ENCODE data around the gene SNX33.
"Not testable (repeated sequence)": the region's sequence is repeated elsewhere in the genome, so short reads cannot be mapped to it uniquely, and the experiment has no call there.

Gene SNX33

DNA sequence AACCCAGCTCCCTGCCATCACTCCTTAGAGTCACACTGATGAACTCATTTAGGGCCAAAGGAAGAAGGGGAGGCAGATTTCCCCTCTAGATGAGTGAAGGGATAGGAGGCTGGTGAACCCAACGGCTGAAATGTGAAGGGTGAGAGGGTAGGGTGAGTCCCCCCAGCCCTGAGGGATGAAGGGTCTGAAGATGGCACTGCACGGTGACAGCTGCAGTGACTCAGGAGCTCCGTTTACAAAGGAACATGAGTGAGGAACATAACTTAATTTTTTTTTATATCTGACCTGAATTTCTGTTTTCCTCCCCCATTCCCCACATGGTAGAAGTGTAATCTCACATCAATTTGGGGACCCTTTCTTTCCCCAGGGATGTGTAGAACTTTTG lies 14.0 kb downstream of the SNX33 start:
- no peak for DNase-seq (ENCODE audit: low spot score)

DNA sequence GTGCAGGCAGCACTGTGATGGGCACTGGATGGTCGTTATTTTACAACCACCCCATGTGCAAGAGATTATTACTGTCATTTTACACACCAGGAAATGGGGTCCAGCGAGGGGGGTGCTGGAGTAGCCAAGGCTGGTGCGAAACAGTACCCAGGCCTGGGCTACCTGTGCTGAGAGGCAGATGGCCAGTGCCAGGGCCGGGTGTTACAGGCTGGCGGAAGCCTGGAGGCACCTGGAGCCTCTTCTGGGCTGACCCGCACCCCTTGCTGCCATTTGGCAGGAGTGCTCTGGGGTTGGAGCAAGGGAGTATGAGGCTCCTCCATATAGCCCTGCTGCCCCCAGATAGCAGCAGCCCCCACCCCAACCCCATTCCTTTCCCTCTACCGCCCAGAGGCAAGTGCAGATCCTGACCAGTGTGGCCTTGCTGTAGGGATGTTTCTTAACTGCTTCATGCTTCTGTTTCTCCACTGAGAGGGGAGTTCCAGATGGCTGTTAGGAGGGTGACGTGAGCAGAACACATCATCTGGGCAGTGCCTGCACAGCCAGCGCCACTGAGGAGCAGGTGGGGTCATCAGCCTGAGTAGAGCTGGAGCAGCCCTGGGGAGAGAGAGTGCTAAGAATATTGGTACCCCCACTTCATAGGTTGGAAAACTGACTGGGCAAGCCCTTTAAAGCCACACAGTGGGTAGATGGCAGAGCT lies 15.3 kb downstream of the SNX33 start:
- no peak for DNase-seq (ENCODE audit: low spot score)

DNA sequence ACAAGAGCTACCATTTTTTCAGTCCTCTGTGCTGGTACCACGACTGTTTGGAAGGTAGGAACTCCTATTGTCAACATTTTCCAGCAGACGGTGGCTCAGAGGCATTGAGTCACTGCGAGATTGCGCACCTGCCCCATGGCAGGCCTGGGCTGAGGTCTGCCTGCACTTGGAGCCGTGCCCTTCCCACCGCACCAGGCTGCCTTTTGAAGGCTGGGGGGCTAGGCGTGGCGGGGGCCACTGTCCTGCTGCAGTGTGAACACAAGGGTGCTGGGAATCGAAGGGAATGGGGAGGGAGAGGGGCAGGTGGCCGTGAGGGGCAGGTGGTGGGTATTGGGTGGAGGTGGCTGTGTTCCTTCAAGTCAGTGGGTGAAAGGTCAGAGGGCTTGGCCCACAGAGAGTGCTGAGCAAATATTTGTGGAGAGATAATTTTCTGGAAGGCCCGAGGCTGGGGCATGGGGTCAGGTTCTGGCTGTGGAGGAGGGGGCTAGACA lies 16.3 kb downstream of the SNX33 start:
- no peak for DNase-seq (ENCODE audit: low spot score)

DNA sequence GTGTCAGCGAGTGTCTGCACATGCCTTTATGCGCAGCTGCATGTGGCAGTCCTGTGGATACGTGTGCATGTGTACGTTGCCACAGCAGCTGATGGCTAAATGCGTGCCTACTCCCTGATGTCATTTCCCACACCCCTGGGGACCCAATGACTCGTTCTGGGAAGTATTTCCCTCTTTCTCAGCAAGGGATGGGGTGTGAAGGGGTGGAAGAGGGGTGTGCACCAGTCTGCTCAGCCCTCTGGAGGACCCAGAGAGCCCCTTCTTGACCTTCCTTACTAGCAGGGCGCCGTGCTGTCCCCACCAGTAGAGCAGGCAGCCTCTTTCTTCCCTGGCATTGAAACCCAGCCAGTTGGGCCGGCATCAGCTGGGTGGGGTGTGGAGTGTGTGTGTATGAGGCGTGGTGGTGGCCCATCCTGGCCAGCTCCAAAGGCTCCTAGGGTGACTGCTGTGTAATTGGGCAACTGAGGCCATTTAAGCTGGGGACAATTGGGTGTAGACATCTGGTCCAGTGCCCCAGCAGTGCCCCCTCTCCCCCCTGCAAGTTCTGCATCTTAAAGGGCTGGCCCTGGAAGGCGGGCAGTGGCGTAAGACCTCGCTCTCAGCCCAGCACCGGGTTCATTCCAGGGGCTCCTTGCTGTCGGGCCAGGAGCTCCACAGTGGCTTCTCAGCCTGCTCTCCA lies 19.2 kb downstream of the SNX33 start:
- no peak for DNase-seq (ENCODE audit: low spot score)

DNA sequence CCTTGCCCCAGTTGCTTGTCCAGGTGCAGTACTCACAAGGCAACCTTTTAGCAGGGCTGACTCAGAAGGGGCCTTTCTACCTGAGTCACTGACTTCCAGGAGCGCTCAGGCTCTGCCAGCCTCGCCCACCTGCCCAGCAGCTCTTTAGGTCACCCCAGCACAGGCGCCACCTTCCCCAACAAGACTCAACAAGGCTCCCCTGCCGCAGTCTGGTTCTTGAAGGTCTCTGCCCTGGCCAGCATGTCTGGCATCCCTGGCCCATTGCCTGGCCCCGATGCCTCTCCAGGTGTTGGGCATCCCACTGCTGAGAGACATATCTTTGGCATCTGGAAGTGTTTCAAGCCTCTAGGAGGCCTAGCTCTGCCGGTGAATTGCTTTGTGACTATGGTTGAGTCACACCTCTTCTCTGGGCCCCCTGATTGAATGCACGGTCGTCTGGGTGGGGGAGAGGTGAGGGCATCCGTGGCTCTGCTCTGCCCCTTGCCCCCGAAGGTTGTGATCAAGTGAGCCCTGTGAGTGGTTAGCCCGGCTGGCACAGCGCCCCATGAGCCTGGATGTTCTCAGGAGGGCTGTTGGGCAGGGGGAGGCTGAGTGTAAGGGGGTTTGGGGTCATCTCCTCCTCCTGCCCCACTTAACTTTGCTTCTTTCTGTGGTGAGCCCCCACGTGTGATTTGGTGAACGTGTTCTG lies 21.6 kb downstream of the SNX33 start:
- no peak for DNase-seq (ENCODE audit: low spot score)

DNA sequence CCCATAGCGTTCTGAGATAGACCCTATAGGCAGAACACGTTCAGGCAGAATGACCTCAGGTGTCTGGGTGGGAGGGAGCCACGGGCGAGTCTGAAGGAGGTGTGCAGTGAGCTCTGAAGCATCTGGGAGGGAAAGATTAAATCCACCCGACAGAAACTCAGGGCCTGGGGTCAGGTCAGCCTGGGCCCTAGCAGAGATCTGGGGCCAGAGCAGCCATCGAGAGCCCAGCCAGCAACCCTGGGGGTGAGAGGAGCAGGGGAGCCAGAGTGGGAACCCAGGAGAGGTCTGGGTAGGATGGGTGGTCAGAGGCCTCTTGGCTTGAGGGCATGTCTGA lies 22.1 kb downstream of the SNX33 start:
- DNase-seq (ENCODE audit: low spot score): no peak

DNA sequence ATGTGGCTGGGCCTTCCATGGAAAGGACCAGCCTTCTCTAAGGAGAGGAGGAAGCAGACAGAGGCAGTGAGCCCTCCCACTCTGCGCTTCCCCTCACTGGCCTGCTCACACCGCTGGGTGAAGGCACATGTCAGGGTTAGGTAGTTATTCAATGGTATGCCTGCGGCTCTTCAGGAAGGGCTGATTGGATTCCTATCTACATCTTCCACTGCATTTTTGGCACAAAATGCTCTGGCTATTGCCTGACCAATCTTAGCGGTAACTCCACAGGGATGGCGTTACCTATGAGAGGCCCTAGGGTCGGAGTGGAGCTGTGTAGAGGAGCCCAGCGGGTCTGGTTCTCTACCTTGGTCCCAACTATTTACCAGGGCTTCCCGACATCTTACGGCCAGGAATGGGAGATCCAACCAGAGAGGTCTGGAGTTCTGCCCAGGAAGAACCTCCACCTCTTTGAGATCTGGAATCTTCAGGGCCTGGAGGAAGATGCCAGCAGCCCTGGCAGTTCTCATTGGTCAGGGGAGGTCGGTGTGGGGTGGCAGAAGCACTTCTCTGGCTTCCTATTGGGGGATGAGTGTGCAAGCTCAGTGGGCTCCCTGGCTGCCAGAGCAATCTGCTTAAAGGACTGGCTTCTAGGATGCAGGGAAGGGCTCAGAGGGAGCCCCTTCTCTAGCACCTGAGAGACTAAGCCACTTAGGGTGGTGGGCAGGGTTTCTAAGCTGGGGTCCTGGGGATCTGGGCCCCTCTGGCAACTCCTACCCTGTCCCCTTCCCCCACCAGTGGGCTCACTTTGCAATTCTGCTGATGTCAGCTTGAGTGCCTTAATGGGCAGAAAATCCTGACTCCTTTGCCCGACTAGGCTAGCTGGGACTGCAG lies 24.3 kb downstream of the SNX33 start:
- DNase-seq (ENCODE audit: low spot score): no peak

DNA sequence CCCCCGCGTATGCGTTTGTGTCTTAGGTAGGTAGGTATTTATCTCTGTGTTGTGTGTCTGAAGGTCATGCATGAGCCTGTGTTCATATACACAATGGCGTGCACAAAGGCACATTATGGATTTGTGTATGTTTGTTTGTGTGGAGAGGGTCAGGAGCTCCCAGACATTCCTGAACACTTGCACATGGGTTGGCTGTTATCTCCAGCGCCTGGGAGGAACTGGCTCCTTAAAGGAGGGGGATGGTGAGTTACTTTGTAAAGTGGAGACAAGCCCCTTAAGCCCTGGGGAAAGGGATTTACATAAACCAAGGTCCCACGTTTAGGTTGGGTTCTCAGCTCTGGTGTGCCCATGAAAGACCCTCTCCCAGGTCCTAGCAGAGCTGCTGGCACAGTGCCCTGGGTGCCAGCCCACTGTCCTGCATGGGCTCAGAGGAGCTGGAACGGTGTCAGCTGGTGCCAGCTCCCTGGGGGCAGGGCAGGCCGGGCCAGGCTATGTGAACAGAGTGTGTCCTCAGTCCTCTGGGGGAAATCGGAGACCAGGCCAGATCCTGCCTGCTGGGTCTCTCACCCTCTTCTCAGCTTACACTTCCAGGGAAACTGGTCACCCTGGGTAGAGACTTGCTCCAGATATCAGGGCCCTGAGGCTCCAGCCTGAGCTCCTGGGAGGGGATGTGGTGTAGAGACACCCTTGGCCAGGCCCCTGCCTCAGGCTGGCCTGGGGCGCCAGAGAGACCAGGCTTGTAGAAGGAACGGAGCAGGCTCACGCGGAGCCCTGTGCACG lies 25.1 kb downstream of the SNX33 start:
- DNase-seq (ENCODE audit: low spot score): no peak

DNA sequence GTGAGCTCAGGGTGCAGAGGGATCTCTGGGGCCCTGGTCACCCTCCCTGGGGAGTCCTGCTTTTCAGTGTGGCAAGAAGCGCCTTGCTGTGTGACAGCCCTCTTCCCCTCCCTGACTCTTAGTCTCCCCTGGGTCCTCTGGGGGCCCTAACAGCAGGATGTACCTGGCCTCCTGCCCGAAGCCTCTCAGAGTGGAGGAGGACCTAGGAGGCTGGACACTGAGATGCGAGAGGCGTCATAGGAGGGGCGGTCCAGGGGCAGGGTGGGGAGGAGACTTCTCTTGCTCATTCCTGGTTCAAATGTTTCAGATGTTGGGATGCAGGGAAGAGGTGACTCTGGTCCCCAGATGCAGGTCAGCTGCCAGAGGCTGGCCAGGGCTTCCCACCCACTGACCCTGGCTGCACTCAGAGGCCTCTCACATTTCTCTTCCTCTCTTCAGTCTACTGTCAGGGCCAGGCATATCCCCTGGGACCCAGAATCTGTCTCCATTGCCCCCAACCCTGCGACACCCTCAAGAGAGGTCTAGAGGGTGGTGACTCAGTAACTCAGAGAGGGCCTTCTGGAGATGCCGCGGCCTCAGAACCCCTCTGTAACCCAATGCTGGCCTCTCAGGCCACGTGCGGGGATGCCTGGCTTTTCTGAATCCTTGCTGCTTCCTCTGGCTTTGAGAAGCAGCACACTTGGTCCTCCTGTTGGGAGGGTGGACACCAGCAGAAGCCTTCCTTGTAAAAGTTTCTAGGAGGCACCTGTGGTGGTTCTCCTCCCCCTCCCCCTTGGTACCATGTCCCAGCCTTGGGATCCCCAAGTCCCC lies 25.9 kb downstream of the SNX33 start:
- no peak for DNase-seq (ENCODE audit: low spot score)

DNA sequence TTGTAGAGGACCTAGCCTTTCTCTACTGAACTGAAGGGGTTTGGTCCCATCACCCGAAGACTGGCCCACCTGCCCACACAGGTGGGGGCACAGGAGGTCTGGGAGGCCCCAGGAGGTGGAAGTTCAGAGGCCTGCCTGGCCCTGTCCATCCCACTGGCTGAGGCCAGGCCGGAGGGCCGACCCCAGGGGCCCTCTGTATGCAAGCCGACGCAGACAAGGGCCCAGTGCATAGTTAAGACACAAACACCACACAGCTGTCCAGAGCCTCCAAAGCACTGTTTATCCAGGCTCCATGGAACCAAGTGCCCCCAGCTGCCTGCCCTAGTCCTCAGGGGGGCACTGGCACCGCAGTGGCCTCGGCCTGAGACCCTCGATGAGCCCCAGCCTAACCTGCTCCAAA lies 26.7 kb downstream of the SNX33 start:
- DNase-seq (ENCODE audit: low spot score): no peak

DNA sequence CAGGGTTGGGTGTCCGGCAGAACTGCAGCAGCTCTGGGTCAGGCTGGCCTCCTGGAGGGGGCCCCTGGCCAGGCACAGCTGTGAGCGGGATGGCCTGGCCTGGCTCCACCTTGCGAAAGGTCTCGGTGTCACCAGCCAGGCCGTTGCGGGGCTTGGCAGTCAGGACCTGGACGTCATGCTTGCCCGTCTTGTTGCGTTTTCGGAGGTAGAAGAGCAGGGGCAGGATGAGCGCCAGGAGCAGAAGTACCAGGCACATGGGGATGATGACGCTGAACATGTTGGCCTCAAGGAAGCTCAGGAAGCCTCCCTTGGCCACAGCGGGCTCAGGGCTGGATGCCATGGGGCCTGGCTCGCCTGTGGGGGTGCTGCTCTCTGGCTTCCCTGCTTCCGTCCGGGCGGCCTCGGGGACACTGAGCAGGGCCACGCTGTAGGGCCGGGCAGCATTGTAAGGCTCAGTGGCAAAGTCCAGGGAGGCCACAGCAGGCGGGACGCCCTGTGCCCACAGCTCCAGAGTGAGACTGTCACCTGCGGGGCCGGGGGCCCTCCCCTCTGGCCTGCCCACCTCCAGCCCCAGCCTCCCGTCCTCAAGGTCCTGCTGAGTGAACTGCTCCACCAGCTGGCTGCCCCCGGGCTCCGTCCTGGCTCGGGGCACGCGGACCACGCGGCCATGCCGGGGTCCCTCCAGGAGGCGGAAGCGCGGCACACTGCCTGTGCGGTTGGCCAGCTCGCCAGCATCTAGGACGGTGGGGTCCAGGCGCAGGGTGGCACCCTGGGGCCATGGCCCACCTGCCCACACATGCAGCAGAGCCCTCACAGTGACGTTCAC lies 28.1 kb downstream of the SNX33 start:
- DNase-seq (ENCODE audit: low spot score): no peak

DNA sequence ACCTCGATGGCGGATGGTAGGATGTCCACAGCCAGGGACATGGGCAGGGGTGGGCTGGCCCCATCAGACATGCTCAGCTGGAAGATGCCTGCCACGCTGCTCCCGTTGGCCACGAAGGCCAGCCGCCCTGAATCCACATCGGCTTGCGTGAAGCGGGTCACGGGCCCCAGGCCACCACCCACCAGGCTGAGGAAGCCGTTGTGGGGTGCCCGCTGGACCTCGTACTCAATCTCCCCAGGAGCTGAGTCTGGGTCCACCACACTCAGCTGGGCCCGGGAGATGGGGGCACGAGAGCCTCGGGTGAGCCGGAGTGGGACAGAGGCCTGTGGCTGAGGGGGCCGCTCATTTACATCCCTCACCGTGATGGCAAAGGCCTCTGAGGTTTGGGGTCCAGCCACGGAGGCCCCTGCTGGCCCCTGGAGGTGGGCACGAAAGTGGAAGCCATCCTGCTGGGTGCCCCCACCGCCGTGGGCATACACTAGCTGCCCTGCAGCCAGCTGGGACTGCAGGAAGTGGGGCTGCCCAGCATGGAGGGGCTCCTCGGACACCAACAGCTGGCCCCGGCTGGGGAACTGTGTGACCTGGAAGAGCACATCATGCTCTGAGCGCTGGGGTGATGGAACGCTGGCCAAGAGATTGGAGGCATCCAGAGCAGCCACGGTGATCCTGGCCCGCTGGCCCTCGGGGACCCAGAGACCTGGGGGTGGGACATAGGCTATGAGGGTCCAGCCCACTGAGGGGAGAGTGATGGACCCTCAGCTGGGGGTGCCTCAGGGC lies 29.2 kb downstream of the SNX33 start:
- no peak for DNase-seq (ENCODE audit: low spot score)

DNA sequence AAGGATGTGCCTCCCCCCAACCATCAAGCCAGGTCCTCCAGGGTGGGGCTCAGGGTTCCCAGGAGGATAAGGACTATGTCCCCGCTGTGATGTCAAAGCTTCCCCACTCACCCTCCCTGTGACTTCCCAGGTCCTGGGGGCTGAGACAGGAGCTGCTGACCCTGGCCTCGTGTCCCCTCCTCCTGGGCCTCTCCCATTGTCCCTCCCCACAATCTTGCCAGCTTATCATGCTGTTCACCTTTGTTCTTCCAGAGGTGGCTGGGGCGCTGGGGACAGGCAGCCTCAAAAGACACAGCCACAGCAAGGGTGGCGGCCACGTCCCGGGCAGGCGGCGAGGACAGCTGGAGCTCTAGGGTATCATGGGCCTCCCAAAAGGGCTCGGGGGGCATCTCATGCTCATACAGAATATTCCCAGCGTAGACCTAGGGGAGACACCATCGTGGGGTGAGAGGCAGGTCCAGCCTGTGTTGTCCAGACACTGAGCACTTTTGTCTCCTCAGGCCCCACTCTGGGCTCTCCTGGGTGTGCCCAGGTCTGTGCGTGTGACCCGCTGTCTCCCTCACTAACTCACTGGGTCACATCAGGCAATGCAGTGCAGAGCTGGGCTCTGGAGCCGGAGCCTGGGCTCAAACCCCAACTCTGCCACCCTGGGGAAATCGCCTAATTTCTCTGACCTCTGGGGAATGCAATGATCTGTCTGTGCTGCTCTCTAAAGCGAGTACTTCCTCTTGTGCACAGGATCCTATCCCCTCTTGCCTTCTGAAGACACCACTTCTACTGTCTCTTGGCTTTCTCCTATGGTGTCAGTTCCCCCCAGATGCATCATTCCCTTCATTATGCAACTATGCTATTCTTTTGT lies 30.0 kb downstream of the SNX33 start:
- DNase-seq (ENCODE audit: low spot score): no peak

DNA sequence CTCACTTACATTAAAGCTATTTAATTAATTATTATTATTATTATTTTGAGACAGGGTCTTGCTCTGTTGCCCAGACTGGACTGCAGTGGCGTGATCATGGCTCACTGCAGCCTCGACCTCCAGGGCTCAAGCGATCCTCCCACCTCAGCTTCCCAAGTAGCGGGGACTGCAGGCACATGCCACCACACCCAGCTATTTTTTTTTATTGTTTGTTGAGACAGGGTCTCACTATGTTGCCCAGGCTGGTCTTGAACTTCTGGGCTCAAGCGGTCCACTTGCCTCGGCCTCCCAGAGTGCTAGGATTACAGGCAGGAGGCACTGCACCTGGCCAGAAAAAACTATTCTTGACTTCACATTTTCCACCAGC lies 30.6 kb downstream of the SNX33 start:
- not testable (repeated sequence) for DNase-seq (ENCODE audit: low spot score)

DNA sequence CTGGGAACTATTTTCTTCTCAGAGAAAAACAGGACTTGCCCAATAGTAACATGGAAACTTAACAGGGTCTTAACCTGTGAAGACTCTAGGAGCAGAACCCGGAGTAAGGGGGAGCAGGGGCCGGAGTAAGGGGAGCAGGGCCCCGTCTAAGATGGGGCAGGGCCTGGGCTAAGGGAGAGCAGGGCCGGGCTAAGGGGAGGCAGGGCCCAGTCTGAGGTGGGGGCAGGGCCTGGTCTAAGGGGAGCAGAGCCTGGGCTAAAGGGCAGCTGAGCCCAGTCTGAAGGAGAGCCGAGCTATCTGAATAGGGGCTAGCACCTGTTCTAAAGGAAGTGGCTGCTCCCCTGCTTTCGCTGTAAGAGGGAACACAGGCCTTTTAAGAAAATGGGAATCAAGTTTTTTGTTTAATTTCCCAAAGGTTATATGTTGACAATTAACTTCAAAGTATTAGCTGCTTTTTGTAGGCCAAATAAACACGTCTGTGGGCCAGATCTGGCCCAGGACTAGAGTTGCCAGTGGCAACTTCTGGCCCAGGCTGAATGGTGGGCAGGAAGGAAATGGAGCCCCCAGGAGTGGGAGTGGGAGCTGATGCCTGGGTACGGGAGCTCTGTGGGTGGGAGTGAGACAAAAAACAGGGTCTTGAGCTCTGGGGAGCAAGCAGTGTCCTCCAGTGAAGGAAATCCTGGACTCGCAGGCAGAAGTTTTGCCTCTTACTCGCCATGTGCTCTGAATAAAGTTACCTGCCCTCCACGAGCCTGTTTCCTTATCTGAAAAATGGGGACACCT lies 32.5 kb downstream of the SNX33 start:
- no peak for DNase-seq (ENCODE audit: low spot score)

DNA sequence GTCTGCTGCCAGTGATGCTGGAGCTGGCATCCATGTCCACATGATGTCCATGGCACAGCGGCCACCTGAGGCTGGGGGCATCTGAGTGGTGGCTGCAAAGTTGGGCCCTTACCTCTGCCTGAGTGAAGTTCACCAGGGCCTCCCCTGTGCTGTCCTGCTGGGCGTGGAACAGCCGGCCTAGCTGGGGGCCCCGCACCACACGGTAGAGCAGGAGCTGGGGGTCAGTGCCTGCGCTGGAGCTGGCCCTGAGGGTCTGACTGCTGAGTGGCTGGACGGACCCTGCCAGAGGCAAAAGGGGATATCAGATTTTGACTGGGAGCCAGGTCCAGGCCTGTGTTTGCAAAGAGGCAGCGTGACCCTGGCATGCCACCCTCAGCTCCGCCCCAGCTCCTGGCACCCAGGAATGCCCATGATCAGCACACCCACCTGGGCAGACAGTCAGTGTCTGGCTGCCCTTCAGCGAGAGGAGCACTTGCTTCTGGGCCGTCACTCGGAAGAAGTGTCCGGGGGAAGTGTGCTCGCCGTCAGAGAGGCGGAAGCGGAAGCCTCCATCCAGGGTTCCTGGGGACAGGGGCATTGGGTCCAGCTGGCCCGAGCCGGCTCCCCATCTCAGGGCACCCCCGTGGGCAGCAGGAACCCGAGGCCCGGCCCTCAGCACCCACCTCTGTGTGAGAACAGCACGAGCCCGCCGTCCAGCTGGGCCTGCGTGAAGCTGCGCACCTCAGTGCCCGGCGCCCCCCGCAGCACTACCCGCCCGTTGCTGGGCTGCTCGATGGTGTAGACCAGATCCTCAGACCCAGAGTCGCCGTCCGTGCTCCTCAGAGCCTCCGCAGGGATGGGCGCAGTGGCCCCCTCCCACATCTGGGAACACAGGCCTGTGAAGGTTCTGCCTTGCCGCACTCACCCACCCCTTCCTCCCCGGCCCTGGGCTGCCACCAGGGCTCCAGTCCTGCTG lies 34.7 kb downstream of the SNX33 start:
- DNase-seq (ENCODE audit: low spot score): no peak
